GM18858 (cell line): ENCODE data around the gene C2orf92.

Source experiments
- ATAC-seq: cut with Tn5 transposase; IDR thresholded peaks from one replicate; pipeline ENCODE4 v1.9.1; 2021; ENCODE audit not compliant: unreplicated experiment

The C2orf92 gene

DNA sequence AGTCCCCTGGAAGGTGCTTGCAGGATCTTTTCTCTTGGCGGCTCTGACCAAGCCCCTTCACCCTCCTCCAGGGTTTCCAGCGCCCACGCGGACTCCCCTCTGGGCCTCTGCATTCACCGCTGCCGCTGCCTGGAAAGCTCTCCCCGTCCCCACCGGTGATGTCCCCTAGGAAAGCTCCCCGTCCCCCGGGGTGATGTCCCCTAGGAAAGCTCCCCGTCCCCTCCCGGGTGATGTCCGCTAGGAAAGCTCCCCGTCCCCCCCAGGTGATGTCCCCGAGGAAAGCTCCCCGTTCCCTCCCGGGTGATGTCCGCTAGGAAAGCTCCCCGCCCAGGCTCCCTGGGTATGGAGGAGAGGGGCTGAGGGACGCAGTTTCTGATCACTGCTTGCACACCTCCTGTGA lies 71.7 kb downstream of the C2orf92 start:
- no peak for ATAC-seq

- no peak for ATAC-seq
These were observed 72.2 kb downstream of the C2orf92 start for GRCh38 chr2:97741686-97742085.

GRCh38 chr2:97742381-97742847 lies 72.9 kb downstream of the C2orf92 start:
- no peak for ATAC-seq

DNA sequence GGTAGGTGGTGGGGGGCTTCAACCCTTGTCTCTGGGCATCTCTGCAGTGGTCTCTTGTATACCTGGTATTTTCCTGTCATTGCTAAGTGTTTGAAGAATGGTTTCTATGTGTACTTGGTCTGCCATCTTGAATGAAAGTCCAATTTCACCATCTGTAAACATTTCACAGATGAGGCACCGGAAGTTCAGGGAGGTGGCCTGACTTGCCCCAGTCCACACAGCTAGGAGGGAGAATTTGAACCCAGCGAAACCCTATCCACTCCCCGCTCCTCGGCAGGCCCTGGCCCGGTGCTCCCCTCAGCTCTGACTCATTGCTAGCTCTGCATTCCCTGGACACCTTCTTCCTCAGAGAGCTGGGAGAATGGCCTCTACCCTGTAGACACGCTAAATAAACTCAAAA lies 74.4 kb downstream of the C2orf92 start:
- ATAC-seq: no peak

- no peak for ATAC-seq
These were observed 76.1 kb downstream of the C2orf92 start for GRCh38 chr2:97745474-97746174.

DNA sequence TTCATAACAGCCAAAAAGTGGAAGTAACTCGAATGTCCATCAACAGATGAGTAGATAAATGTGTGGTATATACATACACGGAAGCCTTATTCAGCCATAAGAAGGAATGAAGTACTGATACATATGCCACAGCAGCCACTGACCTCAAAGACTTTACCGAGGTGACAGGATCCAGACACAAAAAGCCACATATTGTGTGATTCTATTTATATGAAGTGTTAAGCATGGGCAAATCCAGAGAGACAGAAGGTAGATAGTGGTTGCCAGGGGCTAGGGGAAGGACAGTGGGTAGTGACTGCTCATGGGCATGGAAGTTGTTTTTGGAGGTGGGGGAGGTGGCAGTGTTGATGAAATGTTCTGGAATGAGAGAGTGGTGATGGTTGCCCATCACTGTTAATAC lies 77.8 kb downstream of the C2orf92 start:
- no peak for ATAC-seq

- no peak for ATAC-seq
These were observed 78.2 kb downstream of the C2orf92 start for GRCh38 chr2:97747716-97748115.

DNA sequence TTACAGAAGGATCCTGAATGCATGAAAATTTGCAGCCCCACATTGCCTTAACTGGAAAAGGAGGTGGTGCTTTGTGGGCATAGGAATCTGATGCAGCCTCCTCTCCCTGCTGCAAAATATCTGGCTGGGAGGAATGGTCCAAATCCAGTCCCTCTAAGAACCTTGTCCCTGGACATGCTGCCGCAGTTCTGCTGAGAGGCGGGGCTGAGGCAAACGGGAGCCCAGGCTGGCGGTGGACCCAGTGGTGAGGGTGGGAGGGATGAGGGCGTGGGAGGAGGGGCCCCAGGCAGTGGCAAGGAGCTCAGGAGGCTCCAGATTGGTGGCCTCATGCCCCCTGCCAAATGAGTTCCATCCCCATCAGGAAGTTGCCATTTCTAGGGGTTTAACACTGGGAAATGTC lies 80.1 kb downstream of the C2orf92 start:
- ATAC-seq: no peak

DNA sequence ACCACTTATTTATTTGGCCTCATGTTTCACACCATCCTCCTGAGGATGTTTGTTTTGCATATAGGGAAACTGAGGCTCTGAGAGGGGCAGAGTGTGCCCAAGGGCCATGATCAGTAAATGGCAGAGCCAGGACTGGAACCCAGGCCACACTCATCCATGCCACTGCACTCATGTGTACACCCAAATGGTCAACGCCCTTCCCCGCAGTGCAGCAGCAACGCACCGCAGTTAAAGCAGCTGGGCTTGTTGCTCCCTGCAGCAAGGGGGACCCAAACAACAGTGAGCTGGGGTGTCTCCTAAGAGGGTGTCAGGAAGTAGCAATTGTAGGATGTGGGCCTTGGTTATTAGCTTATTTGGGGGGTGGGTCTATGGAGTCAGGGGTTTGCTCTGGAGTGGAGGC lies 80.5 kb downstream of the C2orf92 start:
- no peak for ATAC-seq

GRCh38 chr2:97751752-97752151 lies 82.2 kb downstream of the C2orf92 start:
- ATAC-seq: no peak
